Activated effector memory CD4-positive, alpha-beta T cell treated with anti-CD3 and anti-CD28 coated beads, Interleukin-2, amount 50 U/mL, for 16 hours (primary cell): ENCODE measurements around the gene JAM3.
"Not testable (repeated sequence)": the region's sequence is repeated elsewhere in the genome, so short reads cannot be mapped to it uniquely, and the experiment has no call there.

Experiments
- DNase-seq: peaks from one replicate; pipeline ENCODE4 v3.0.0-alpha.2; 2020

JAM3 gene

GRCh38 chr11:134062265-134063123, 6.4 kb upstream of the JAM3 start:
- DNase-seq: no peak

GRCh38 chr11:134063124-134063495, 5.8 kb upstream of the JAM3 start:
- DNase-seq: no peak

DNA sequence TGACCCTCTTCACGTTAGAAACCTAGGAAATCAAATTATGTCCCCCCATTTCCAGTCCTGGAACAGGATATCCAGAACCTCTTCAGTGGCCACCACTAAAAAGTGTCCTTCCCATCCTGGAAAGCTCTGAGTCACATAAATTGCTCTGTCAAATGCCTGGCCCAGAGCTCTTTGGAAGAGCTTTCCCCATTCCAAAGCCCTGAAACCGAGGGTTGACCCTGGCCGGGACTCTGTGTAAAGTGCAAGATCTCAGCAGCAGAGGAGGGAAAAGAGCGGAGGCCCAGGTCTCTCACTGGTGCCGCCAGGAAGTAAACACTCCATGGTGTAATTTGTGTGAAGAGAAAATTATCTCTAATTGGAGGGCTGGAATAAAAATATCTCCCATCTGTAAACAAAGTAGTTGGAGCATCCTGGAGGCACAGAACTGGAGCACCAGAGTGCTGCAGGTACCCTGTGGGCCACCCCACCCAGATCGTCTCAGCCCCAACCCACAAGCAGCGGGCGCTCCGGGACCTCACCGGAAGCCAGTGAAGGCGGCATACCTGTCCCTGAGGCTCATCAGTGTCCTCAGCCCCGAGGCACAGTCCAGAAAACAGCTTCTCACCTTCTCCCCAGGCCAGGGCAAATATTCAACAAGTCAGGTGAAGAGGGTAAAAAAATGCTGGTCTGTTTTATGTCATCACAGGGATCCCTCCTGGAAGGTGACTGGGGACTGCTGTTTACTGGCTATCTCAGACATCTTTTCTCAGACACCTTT, 4.7 kb upstream of the JAM3 start:
- DNase-seq: no peak

GRCh38 chr11:134065381-134065780, 3.5 kb upstream of the JAM3 start:
- no peak for DNase-seq

DNA sequence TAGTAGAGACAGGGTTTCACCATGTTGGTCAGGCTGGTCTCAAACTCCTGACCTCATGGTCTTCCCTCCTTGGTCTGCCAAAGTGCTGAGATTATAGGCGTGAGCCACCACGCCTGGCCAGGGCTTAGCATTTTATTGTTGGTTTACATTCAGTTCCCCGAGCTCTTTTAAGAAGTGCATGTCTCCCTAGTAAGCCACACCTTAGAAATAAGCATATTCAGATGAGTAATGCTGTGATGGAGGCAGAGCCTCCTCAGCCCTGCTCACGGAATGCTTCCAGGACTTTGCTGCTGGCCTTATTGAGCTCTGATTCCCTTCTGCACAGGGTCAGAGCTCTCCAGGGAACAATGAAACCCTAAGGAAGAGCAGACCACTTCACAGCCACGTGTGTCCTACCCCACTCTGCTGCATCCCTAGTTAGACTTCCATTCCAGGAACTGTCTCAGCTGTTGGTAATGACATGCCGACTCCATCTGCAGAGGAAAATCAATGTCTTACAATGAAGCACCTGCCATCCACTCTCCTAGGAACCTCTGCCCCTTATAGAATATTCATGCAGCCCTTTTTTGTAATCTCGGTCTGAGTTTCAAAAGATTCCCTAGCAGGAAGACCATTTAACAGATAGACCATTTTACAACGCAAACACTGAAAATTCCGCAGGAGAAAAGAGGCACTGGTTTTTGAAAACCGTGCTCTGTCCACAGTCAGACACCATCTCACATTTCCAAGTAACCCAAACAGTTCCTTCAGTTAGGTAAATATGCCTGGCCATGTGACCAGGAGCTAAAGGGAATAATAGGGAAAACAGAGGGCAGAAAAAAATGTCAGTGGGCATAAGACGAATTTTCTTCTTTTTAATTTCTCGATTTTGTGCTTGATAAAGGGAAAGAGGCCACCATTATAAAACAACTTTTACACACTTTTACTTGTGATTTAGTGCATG, 1.7 kb upstream of the JAM3 start:
- DNase-seq: no peak

DNA sequence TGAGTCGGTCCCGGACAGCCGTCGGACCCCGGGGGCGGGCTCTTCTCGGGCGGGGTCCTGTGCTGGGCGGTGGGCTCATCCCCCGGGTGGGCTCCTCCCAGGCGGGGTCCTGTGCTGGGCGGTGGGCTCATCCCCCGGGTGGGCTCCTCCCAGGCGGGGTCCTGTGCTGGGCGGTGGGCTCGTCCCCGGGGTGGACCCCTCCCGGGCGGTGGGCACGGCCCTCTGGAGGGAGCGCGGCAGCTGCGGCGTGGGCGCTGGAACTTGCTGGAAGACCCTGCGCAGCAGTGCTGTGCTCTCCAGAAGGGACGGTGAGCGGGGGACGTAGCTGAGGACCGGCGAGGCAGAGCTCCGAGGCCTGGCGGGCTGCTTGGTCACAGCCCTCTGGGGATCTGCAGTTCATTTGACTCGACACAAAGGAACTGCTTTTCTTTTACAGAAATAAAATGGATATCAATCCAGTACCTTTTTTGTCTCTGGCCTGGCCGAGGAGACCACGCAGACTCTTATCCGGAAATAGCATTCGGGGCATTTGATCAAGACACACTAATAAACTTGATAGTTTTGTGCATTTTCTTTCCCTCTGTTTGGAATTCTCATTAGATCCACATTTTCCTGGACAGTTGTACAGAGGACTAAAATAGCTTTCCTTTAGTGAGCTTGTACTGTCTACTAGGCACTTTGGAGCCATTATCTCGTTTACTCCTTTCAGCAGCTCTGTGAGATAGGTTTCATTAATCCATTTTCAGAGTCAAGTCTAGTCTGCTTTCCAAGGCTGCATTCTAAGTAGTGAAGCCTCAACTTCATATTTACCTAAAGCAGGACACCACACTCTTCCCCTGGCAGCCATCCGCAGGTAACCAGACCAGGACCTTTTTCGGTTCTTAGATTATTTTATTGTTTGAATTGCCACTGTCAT, 812 bp downstream of the JAM3 start:
- DNase-seq: no peak

- no peak for DNase-seq
Measured at GRCh38 chr11:134070342-134070845, 1.5 kb downstream of the JAM3 start.

DNA sequence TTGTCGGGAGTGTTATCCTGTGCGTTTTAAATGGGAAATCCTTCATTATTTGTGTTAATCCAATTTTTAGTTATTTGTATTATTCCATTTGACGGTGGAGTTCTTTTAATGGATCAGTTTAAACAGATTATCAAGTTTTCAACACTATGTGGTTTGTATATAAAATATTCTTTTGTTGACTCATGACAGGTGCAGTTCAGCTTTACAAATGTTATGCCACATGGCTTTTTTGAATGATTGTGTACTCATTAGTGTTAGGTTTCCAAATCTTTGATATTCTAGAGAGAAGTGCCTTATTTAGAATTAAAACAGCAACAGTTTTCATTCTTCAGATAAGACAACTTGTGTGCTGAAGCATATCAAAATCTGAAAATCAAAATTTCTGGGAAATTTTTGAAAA, 2.4 kb downstream of the JAM3 start:
- no peak for DNase-seq

GRCh38 chr11:134071766-134072402, 3.0 kb downstream of the JAM3 start:
- DNase-seq: no peak

- no peak for DNase-seq
Measured at GRCh38 chr11:134072844-134073243, 4.0 kb downstream of the JAM3 start.

DNA sequence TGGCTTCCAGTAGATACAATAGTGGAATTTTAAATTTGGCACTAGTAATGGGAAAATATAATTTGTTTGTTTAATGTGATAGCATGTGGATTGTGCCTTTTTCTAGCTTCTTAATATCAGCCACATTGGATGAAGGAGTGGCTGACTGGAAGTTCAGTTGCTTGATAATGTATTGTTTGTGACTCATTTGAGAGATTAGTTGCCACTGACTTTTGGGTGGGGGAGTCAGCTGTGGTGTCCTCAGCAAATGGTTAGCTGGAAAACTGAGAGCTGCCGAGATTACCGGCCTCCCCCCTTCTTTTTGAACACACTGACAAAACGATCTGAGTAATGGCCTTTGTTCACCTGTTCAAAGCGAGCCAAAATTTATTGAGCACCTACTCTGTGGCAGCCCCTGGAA, 5.5 kb downstream of the JAM3 start:
- DNase-seq: no peak

- DNase-seq: no peak
Measured at GRCh38 chr11:134074766-134075165, 5.9 kb downstream of the JAM3 start.

DNA sequence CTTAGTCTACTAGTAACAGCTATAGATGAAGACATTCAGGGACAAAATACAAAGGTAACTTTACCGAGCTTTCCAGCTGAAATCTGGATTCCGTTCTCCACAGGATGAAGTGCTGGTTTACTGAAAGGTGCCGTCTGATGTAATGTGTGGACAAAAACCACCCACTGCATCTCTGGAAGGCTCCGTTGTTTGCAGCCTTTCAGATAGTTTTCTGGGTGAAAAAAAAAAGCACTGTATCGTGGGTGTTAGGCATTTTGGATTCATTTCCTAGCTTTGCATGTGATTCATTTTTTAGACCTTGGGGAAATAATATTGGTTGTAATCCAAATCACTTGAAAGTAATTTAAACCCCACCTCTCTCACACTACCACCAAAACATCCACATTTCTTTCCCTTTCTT, 10.4 kb downstream of the JAM3 start:
- no peak for DNase-seq

- DNase-seq: not testable (repeated sequence)
Measured at GRCh38 chr11:134081258-134081657, 12.4 kb downstream of the JAM3 start.

DNA sequence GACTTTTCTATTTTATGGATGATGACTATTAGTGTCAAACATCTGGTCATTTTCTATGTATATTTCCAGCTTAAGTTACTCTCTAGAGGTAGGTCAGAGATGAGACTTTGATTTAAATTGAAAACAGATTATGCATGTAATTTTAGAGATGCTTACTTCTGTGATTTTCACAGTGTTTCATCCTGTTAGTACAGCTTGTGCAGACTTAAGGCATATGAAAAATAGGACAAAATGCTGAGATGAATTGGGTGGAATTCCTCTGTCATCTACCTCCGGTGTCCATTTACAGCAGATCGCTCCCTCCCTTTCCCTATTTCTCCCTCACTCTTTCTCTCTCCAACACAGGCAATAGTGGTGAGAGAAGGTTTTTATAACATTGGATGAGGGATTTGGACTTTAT, 14.1 kb downstream of the JAM3 start:
- no peak for DNase-seq

DNA sequence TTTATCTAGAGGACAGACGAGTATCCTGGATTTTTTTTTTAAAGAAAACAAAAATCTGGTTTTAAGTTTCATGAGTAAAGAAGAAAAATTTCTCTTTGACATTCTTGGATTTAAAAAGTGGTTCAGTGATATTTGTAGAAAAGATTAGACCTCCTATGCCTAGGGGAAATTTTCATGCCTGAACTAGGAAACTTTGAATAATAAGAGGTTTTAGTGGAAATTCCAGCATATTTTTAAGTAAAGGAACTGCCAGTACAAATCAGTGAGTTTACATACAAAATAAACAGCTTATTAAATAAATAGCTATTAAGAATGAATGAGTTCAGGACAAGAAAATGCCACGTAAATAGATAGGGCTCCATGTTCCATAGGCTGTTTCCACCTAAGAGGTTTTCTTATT, 17.5 kb downstream of the JAM3 start:
- DNase-seq: no peak

GRCh38 chr11:134092006-134092405, 23.1 kb downstream of the JAM3 start:
- not testable (repeated sequence) for DNase-seq

DNA sequence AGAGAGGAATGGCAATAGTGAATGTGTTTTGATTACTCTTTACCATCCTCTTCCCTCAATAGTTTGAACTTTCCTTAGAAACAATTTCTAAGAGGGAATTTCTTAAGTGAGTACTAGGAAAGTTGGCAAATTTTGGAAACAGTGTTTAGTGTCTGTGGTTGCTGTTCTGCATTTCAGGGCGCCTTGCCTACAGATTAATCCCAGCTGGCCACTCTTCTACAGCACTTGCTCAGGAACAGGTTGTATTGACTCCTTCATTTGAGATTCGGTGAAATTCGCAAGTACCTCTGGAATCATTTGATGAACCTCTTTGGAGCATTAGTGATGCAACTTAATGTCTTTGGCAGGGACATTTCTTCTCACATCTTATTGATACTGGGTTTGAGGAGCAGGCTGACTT, 28.3 kb downstream of the JAM3 start:
- DNase-seq: no peak

DNA sequence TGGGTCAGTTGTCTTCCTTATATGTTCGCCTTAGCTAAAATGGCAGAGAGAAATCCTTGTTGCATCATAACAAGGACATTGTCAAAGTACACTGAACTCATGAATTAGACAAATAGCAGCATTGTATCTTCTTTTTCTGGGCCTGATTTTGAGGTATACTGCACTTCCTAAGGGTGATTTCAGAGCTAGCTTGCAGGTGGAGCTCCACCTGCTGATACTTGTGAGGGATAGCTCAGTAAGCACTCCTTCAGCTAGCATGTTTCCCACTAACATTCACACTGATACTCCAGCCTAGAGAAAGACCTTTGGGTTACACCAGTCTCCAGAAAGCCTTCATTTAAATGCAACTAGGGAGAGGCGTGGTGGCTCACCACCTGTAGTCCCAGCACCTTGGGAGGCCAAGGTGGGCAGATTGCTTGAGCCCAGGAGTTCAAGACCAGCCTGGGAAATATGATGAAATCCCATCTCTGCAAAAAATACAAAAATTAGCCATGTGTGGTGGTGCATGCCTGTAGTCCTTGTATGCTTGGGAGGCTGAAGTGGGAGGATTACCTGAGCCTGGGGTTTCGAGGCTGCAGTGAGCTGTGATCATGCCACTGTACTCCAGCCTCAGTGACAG, 29.8 kb downstream of the JAM3 start:
- no peak for DNase-seq

GRCh38 chr11:134100171-134100570, 31.3 kb downstream of the JAM3 start:
- no peak for DNase-seq

DNA sequence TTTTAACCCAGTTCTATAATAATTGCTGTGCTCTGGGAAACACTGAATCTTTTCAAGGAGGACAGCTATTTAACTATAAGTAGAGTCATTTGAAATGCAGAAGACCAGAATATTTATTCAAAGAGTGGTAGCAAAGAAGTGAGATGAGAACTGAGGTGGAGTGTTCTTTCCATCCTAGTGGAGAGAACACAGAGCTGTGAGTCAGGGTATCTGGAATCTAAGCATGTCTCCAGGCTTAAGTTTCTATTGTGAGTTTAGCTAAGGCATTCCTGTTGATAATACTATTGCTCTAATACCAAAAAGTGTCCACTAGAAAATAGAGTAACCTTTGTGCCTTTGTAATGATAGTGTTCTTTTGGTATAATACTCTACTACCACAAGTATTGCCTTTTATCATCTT, 32.4 kb downstream of the JAM3 start:
- no peak for DNase-seq
